Measurements from ENCODE around the gene CRACR2B.

Gene CRACR2B

GRCh38 chr11:827146-827896, 398 bp upstream of the CRACR2B start:
- no peak for DNase-seq (ENCODE audit: low spot score)

DNA sequence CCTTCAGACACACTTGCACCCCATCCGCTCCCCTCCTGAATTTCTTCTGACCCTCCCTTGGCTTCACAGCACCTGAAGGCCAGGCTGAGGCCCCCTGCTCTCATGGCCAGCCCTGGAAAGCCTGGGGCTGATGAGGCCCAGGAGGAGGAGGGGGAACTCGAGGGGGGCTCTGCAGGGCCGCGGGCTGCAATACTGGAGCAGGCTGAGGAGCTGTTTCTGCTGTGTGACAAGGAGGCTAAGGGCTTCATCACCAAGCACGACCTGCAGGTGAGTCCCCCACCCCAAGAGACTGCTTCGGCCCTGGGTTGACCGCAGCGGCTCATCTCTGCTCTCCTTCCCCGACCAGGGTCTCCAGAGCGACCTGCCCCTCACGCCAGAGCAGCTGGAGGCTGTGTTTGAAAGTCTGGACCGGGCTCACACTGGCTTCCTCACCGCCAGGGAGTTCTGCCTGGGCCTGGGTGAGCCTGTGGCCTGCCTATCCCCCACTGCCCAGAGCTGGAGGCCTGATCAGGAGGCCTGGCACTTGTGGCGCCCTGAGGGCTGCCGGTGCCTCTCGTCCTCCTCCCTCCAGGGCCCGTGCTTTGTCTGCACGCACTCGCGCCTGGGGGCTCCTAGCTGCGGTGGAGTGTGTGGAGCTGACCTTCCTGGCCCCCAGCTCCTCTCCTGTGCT, 922 bp downstream of the CRACR2B start:
- no peak for DNase-seq (ENCODE audit: low spot score)

- no peak for DNase-seq (ENCODE audit: low spot score)
These were observed 1.6 kb downstream of the CRACR2B start for GRCh38 chr11:829176-829846.

DNA sequence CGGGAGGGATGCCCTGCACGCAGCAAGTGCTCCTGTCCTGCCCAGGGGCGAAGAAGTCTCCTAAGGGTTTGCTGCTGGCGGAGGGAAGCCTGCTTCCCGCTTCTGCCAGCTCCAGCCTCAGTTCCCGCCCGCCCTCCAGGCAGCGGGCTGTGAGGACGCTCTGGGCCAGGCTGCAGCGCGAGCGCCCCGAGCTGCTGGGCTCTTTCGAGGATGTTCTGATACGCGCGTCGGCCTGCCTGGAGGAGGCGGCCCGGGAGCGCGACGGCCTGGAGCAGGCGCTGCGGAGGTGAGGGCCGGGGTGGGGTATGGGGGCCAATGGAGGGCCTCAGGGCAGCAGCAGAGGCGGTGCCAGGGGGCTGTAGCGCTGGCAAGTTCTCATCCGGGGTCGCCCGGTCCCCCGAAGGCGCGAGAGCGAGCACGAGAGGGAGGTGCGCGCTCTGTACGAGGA, 2.2 kb downstream of the CRACR2B start:
- DNase-seq (ENCODE audit: low spot score) = no peak

GRCh38 chr11:830295-831117, 2.8 kb downstream of the CRACR2B start:
- peak; percentile 68 for DNase-seq (ENCODE audit: low spot score)

- no peak for DNase-seq (ENCODE audit: low spot score)
These were observed 3.6 kb downstream of the CRACR2B start for GRCh38 chr11:831118-831864.

GRCh38 chr11:831961-832528, 4.3 kb downstream of the CRACR2B start:
- DNase-seq (ENCODE audit: low spot score) = no peak

DNA sequence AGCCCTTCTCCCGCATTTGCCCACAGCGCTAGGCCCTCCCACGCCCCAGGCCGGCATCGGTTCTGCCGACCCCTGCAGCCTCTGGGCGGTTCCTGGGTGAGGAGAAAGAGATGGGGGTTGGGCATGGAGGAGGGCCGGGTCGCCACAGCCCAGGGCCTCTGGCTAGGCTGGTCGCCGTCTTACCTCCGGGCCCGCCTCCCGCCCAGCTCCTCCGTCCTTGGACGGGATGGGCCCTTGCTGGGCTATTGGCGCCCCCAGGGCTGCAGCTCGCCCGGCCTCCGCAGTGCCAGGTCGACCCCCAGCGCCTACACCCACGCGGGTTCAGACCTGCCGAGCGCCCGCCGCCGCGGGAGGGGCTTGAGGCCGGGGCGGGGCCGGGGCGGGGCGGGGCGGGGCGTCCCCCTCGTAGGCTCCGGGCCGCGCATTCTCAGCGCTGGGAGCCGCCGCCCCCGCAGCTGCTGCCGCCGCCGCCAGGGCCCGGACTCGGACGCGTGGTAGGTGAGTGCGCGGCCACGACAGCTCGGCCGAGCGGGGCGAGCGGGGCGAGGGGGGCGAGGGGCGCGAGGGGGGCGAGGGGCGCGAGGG, 4.9 kb downstream of the CRACR2B start, which contains the start of gene CD151:
Gene CD151, plus strand, starts transcription at position 424 of the 585 bp plus-strand sequence. CDS start 3,118 bp downstream, outside the sequence.
- peak; percentile 76 for DNase-seq (ENCODE audit: low spot score)

- DNase-seq (ENCODE audit: low spot score) = peak; percentile 55
These were observed 5.5 kb downstream of the CRACR2B start for GRCh38 chr11:833114-833791.

DNA sequence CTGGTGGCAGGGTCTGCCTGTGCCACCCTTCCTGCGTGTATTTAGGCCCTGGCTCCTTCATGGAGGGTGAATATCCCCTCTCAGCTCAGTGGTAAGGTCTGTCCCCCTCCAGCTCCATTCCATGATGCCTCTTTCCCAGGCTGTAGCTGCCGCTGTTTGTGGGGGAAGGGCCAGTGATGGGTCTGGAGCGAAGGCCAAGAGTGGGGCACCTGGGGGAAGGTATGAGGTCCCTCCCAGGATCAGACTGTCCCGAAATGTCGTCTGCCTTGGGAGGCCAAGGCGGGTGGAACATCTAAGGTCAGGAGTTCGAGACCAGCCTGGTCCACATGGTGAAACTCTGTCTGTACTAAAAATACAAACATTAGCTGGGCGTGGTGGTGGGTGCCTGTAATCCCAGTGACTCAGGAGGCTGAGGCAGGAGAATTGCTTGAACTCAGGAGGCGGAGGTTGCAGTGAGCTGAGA, 6.2 kb downstream of the CRACR2B start:
- no peak for DNase-seq (ENCODE audit: low spot score)

DNA sequence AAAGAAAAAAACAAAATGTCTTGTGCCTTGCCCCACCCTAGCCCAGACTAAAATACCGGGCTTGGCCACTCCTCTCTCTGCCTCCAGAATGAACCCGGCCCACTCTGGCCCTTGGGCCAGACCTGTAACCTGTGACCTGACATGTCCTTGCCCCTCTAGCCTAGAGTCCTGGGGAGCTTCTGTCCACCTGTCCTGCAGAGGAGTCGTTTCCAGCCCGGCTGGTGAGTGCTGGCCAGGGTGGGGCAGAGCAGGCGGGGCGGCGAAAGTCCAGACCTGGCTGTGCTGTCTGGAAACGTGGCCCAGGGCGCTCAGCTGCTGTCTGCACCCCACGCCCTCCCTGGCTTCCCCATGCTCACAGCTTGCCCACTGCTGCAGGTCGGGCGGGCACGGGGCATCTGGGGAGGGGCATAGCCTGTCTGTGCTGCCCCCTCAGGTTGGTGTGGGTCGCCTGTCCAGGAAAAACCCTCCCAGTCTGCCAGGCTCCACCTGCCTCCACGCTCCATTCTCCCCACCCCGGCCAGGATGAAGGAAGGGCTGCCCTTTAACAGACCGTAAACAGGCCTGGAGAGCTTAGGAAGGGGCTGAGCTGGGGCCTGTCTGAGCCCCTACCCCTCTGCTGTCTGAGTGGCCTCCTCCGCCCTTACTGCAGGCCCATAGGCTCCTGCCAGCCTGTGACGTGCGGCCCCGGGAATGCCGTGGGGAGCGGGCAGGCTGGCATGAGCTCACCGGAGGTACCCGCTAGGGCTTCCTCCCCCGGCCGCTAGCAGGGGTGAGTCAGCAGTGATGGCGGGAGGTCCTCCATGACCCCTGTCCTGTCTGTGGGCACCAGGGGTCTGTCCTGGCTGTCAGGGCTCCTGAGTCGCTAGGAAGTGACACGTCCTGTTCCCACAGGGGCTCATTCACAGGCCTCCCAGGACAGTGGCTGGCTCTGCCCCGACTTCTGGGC, 6.9 kb downstream of the CRACR2B start:
- peak; percentile 68 for DNase-seq (ENCODE audit: low spot score)

- DNase-seq (ENCODE audit: low spot score) = no peak
These were observed 8.6 kb downstream of the CRACR2B start for GRCh38 chr11:836274-836673.

- DNase-seq (ENCODE audit: low spot score) = no peak
These were observed 9.0 kb downstream of the CRACR2B start for GRCh38 chr11:836700-837099.

GRCh38 chr11:837189-837989, 9.7 kb downstream of the CRACR2B start:
- no peak for DNase-seq (ENCODE audit: low spot score)

- DNase-seq (ENCODE audit: low spot score) = no peak
These were observed 10.2 kb downstream of the CRACR2B start for GRCh38 chr11:837990-838307.

GRCh38 chr11:838441-839279, 10.9 kb downstream of the CRACR2B start:
- DNase-seq (ENCODE audit: low spot score) = peak; percentile 42

DNA sequence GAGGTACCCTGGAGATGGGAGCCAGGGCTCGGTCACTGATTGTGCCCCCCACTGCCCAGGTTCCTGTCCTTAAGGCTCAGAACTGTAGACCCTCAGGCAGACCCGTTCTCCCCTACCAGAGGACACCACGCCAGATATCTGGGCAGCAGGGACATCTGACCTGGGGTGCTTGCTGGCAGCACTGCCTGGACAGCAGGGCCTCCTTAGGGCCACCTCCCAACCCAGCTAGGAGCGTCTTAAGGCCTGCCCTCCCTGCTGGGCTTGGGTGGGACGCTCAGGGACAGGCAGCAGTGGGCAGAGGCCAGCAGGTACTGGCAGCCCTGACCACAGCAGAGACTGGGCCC, 11.5 kb downstream of the CRACR2B start:
- DNase-seq (ENCODE audit: low spot score) = no peak
